Measurements from ENCODE around the gene DIDO1.

DIDO1 gene

DNA sequence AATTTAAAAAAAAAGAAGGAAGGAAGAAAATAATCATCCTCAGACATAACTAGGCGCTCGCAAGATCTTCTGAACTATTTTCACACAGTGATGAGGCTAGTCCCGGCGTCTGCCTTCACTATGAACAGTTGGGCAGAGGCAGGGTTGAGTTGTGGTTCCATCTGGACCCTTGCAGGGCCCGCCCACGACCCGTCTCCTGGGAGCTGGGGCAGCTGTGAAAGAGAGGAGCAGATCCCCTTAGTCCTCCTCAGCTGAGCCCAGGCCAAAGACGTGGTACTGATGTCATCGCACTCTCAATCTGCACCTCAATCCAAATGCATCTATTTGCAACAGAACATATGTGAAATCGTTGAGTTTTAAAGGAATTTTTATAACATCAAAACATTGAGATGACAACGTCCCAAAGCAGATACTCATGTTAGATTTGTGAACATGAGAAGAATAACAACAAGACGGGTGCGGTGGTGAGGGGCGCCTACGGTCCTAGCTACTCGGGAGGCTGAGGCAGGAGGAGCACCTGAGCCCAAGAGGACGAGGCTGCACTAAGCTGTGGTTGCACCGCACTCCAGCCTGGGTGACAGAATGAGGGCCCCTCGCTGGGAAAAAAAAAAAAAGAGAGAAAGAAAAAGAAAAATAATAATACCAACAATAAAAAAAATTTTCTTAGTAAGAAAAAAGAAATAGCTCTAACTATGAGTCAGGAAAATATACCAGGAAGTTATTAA lies 80.0 kb downstream of the DIDO1 start:
- H2AFZ ChIP-seq (ENCODE audit: low read depth, low read length, severe bottlenecking): no peak overlapping the region
- no peak for TF ChIP-seq EZH2phosphoT487 (conservative IDR thresholded peaks at IDR 0.05; ENCODE audit: low read length)
- no peak for TF ChIP-seq CTCF (IDR thresholded peaks at IDR 0.05; ENCODE audit: insufficient read depth, low read length, poor library complexity, severe bottlenecking)
- H3K27ac ChIP-seq (ENCODE audit: low read depth, low read length): no peak overlapping the region
- no peaks in the 10 kb centered on the region for H3K79me2 ChIP-seq (ENCODE audit: insufficient read depth, low read length)
- no peaks in the 10 kb centered on the region for H3F3A ChIP-seq (ENCODE audit: insufficient read depth)
- no peaks in the 10 kb centered on the region for H3K27me3 ChIP-seq (ENCODE audit: low read length)
- no peaks in the 10 kb centered on the region for H4K20me1 ChIP-seq (ENCODE audit: low read depth, low read length)
- no peak overlapping the region for H3K4me3 ChIP-seq (ENCODE audit: insufficient read depth, low read length, poor library complexity, severe bottlenecking)
- no peaks in the 10 kb centered on the region for H3K9me3 ChIP-seq (ENCODE audit: insufficient read depth, low read length)
- H3K9me2 ChIP-seq (replicated peaks; ENCODE audit: insufficient read depth, low read length): no peaks in the 10 kb centered on the region
- H3K36me3 ChIP-seq (ENCODE audit: low read length): 0 out of 2 replicates have a peak, but pooled peaks cover 3% of the 10 kb centered on the region
- no peak overlapping the region for H3K9ac ChIP-seq (ENCODE audit: low read length)
- no peak overlapping the region for H3K4me2 ChIP-seq (ENCODE audit: low read depth, low read length, poor library complexity, severe bottlenecking)

GRCh38 chr20:62845416-62846160 lies 80.7 kb downstream of the DIDO1 start:
- no peaks in the 10 kb centered on the region for H3K79me2 ChIP-seq (ENCODE audit: insufficient read depth, low read length)
- H2AFZ ChIP-seq (ENCODE audit: low read depth, low read length, severe bottlenecking): no peak overlapping the region
- H3K27ac ChIP-seq (ENCODE audit: low read depth, low read length): no peak overlapping the region
- TF ChIP-seq EZH2phosphoT487 (conservative IDR thresholded peaks at IDR 0.05; ENCODE audit: low read length): no peak
- no peak for TF ChIP-seq CTCF (IDR thresholded peaks at IDR 0.05; ENCODE audit: insufficient read depth, low read length, poor library complexity, severe bottlenecking)
- no peaks in the 10 kb centered on the region for H4K20me1 ChIP-seq (ENCODE audit: low read depth, low read length)
- no peak overlapping the region for H3K4me2 ChIP-seq (ENCODE audit: low read depth, low read length, poor library complexity, severe bottlenecking)
- H3K4me3 ChIP-seq (ENCODE audit: insufficient read depth, low read length, poor library complexity, severe bottlenecking): no peak overlapping the region
- no peaks in the 10 kb centered on the region for H3K9me2 ChIP-seq (replicated peaks; ENCODE audit: insufficient read depth, low read length)
- H3K9me3 ChIP-seq (ENCODE audit: insufficient read depth, low read length): no peaks in the 10 kb centered on the region
- no peaks in the 10 kb centered on the region for H3K36me3 ChIP-seq (ENCODE audit: low read length)
- H3K27me3 ChIP-seq (ENCODE audit: low read length): no peaks in the 10 kb centered on the region
- H3F3A ChIP-seq (ENCODE audit: insufficient read depth): no peaks in the 10 kb centered on the region
- H3K9ac ChIP-seq (ENCODE audit: low read length): no peak overlapping the region

GRCh38 chr20:62844182-62844581 lies 82.1 kb downstream of the DIDO1 start:
- Histone ChIP-seq H3K36me3 (ENCODE audit: low read length) (no peaks in the 10 kb centered on the region), H3K9me2 (replicated peaks; ENCODE audit: insufficient read depth, low read length) (no peaks in the 10 kb centered on the region), H3K9ac (ENCODE audit: low read length) (no peak overlapping the region), H3K4me2 (ENCODE audit: low read depth, low read length, poor library complexity, severe bottlenecking) (no peak overlapping the region), H3K4me3 (ENCODE audit: insufficient read depth, low read length, poor library complexity, severe bottlenecking) (no peak overlapping the region), H3K79me2 (ENCODE audit: insufficient read depth, low read length) (no peaks in the 10 kb centered on the region), H3F3A (ENCODE audit: insufficient read depth) (no peaks in the 10 kb centered on the region), H3K27me3 (ENCODE audit: low read length) (no peaks in the 10 kb centered on the region), H3K27ac (ENCODE audit: low read depth, low read length) (no peak overlapping the region), H4K20me1 (ENCODE audit: low read depth, low read length) (no peaks in the 10 kb centered on the region), H3K9me3 (ENCODE audit: insufficient read depth, low read length) (no peaks in the 10 kb centered on the region), H2AFZ (ENCODE audit: low read depth, low read length, severe bottlenecking) (no peak overlapping the region)
- no peak for TF ChIP-seq EZH2phosphoT487 (conservative IDR thresholded peaks at IDR 0.05; ENCODE audit: low read length)
- TF ChIP-seq CTCF (IDR thresholded peaks at IDR 0.05; ENCODE audit: insufficient read depth, low read length, poor library complexity, severe bottlenecking): no peak

All from SU-DHL-6 (cell line).